Fibroblast of mammary gland (primary cell): Measurements from ENCODE around the gene DAAM2.
A peak's percentile ranks its signal among the peaks of the same experiment; 100 is the strongest.

ENCODE experiments used
- DNase-seq: peaks from one replicate; pipeline ENCODE4 v3.0.0-alpha.2; 2010; ENCODE audit warnings: low read depth
- H3K4me3 ChIP-seq: 2 replicates; pipeline ENCODE4 v1.5.1; 2011; ENCODE audit warnings: low read depth, mild to moderate bottlenecking, low read length, moderate library complexity; ENCODE audit not compliant: control insufficient read depth
- CTCF ChIP-seq: conservative IDR thresholded peaks from 2 replicates; pipeline ENCODE4 v1.5.1; 2011; ENCODE audit warnings: low read depth, low read length, inconsistent platforms; ENCODE audit not compliant: control insufficient read depth, insufficient read depth

The DAAM2 gene

GRCh38 chr6:39929039-39929732, 137.0 kb downstream of the DAAM2 start:
- TF ChIP-seq CTCF = no peak
- no peak overlapping the region for H3K4me3 ChIP-seq
- DNase-seq = no peak

GRCh38 chr6:39929733-39930461, 137.7 kb downstream of the DAAM2 start:
- peak; percentile 46 for DNase-seq
- no peak for TF ChIP-seq CTCF
- H3K4me3 ChIP-seq = no peak overlapping the region

DNA sequence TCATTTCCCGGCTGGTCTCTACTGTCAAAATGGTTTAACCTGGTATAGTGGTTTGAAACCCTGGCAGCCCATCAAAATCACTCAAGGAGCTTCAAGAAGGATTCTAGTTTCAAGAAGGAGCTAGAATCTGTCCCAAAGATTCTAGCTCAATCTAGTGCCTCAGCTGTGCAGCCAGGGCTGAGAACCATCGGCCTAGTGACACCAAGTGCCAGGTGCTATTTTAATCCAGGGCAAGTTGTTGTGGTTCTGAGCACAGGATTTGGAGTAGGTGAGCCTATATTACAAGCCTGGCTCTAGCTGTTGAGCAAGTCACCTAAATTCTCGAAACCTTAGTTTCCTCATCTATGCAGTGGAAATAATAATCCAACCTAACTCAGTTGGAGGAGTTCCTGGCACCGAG, 138.4 kb downstream of the DAAM2 start:
- TF ChIP-seq CTCF = no peak
- H3K4me3 ChIP-seq = no peak overlapping the region
- DNase-seq = no peak

GRCh38 chr6:39931607-39932006, 139.4 kb downstream of the DAAM2 start:
- no peak for TF ChIP-seq CTCF
- H3K4me3 ChIP-seq = no peak overlapping the region
- DNase-seq = no peak

DNA sequence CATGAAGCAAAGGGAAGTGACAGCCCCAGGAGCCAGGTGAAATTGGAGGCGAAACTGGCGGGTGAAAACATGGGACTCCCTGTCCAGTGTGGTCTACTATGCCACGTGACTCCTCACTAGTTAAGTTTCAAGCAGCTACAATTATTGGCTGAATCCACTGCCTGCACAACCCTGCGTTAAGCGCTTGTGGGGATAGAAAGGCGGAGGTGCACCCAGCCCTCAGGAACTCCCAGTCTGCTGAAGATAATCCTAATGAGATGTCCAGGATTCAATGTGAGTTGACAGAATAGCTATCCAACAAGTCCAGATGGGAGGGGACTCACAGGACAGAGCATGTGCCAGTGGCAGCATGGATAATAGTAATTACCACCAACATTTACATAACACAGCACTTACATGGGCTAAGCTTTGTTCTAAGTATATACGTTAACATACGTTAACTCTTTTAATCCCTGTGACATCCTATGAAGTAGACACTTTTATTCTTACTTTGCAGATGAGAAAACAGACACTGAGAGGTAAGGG, 140.3 kb downstream of the DAAM2 start:
- DNase-seq = no peak
- no peak overlapping the region for H3K4me3 ChIP-seq
- no peak for TF ChIP-seq CTCF

GRCh38 chr6:39933669-39934130, 141.5 kb downstream of the DAAM2 start:
- TF ChIP-seq CTCF = no peak

More at GRCh38 chr6:39933669-39934130, 141.5 kb downstream of the DAAM2 start:
- DNase-seq = no peak
- peak overlapping the region; percentile 80 for H3K4me3 ChIP-seq
